Right renal cortex interstitium (tissue), 3 donors: ENCODE results near the gene CYP8B1. TPM values are rescaled to one million over a fixed set of nuclear protein-coding genes. Genes with fewer than 3 reads are reported as not detected.

Source experiments
- DNase-seq, 3 donors: peaks; one replicate each; pipeline ENCODE4 v3.0.0-alpha.2; 2013; ENCODE audit warnings: low read depth in 3 of 3, low spot score in 2 of 3
- polyA plus RNA-seq, 3 donors: library from polyadenylated mRNA; unstranded; fragments of 120-200 nt; gene quantifications; one replicate each; pipeline ENCODE4 v1.2.1, GENCODE V29; 2013; ENCODE audit not compliant: insufficient read length in 3 of 3

The CYP8B1 gene
- polyA plus RNA-seq, 3 donors: 0.67 to 0.87 (median 0.83) TPM

DNA sequence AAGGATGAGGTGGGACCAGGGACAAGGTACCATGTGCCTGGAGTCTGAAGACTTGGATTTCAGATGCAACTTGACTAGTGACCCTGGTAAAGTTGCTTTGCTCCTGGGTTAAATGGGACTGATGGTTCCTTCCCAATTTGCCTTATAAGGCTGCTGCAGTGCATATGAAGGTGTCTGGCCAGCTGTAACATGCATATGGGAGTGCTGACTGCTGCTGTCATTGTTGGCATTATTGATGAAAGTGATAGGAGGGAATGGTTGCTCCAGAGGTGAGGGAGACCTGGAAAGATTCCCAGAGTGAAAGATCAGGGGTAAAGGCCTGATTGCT, 20.5 kb downstream of the CYP8B1 start:
- no peak for DNase-seq

DNA sequence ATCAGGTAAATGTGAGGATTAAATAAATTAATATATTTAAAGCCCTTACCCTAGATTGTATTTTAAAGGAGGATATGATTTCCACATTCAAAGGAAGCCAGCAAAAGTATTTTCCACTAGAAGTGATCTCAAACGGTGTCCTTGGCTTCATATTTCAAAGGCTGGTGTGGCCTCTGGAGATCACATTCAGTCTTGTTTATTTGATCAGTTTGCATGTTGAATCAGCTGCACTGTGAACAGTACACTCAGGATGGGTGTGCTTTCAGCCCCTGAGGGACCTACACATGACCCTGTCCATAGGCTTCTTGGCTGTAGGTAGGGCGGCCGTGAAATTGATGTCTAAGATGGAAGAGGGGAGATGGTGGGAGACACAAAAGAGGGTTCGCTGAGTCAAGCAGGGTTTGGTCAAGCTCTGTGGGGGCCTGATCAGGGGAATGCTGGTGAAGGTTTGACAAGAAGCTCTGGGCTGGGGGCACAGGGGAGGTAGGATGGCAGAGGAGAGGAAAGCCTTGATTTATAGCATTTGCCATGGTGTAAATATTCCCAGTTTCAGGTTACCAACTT, 21.9 kb downstream of the CYP8B1 start:
- no peak for DNase-seq

DNA sequence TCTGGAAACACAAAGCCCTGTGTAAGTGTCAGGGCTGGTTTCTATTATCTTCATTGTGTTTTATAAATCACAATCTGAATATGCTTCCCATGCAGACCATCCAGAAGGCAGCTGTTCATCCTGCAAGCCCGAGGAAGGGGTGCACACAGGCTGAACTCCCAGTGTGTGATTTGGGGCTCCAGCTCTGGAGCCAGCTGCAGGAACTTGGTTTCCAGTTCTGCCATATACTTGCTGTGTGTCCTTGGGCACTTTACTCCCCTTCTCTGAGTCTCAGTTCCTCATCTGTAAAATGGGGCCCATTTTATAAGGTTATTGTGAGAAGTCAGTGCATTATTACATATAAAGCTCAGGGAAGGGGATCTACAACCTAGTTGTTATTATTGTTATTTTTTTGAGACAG, 22.6 kb downstream of the CYP8B1 start:
- DNase-seq: no peak

DNA sequence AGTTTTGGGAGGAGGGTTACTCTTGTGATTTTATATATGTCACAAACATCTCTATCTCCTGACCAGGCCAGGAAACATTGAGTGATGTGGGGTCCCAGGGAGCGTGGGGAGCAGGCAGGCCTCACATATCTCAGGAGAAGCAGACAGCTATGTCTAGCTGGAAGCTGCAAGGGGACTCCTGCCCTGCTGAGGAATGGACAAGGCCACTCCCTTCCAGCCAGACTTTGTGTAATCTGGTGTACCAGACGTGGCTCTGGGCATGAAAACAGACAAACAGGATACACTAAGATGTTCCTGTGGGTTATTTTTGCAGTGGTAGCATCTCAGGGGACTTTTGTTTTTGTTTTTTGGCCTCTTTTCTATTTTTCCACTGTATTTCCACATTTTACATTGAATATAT, 23.2 kb downstream of the CYP8B1 start:
- no peak for DNase-seq

DNA sequence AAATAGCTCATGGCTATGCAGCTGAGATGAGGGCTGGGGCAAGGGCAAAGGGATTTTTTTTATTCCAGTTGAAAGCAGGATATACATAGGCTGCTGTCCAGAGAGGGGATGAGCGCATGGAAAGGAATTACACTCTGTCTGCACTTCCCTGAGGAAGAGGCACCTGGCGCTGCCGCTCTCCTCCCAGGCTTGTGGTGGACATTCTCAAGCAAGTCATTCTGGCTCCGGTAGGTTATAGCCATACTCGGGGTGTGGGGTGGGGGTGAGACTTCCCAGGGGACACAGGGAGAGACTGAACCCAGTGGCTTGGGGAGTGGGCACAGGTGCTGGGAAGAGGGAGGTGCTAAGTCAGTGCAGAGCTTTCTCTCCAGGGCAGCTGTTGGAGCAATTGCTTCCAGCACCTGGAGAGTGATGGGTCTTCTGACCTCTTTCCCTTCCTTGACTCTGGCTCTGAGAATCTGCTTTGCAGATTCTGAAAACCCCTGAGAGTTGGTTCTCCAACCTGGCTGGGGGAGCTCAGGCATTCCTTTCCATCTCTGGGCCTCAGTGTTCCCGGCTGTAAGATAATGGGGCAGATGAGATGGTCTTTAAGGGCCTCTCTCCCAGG, 24.3 kb downstream of the CYP8B1 start:
- DNase-seq: no peak

DNA sequence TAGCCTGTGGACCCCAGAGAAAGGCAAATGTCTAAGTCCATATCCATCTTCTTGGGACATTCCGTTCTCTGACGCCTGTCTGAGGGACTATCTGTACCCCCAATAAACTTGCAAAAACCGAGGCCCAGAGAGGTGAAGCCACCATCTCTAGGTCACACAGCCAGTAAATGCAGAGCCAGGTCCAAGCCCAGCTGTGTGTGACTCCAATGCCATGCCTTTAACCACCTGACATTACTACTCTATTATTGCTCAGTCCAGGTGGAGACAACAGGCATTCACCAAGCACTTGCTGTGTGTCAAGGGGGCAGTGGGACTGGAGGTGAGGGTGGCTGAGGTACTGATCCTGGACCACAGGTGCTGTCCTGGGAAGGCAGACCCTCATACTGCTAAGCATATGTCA, 25.4 kb downstream of the CYP8B1 start:
- DNase-seq: no peak

DNA sequence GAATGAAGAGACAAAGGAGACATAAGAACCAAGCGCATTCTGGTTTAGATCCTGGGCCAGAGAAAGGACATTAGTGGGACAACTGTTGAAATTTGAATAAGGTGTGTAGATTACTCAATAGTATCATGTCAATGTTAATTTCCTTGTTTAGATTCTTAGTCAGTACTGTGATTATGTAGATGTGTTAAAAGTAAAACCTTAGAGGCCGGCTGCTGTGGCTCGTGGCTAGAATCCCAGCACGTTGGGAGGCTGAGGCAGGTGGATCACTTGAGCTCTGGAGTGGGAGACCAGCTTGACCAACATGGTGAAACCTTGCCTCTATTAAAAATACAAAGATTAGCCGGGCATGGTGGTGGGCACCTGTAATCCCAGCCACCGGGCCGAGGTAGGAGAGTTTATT, 26.7 kb downstream of the CYP8B1 start:
- no peak for DNase-seq

DNA sequence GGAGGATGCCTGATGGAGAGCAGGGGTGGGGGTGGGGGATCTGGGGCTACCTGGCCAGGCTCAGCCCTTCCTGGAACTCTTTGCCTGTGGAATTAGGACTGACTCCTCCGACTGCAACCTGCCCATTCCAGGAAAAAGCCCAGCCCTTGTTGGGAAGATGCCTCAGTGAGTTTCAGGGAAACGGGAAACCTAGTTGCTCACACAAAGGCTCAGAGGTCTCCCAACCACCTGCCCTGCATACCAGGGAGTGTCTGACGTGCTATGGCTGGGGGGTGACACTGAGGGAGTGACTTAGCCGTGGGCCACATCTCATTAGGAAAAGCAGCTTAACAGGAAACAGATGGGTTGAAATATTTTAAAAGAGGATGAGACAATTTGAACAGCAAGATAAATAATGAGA, 27.9 kb downstream of the CYP8B1 start:
- no peak for DNase-seq

DNA sequence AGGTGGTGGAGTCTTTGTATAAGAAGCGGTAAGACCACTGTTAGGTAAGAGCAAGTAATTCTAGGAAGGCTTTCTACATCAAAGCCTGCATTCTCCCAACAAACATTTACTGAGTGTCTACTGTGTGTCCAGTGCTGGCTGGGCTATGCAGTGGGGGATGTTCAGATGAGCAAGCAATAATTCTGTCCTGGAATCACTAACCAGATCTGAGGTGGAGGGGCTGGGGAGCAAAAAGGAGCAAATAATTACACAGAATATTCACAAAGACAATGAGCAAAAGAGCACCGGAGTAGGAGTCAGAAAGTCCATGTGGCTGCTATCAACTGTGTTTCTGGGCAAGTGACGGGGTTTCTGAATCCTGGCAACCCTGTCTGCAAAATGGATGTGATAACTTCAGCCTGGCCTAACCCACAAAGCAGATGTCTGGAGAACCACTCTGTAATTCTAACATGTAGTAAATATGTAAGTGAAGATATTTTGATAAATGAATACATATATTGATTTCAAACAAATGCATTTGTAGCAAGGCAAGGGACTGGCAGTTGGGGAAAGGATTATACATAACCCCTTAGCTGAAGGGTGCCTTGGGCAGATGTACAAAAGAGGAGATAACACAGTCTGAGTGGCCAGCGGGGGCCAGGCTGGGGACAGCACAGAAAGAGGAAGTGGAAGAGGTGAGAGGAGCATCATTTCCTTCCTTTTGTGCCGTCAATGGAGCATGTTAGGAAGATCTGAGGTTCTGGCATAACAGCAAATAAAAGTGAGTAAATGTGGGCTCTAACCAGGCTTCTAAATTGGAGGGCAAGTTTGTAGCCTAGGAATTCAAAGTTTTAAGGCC, 28.8 kb downstream of the CYP8B1 start:
- DNase-seq: no peak

DNA sequence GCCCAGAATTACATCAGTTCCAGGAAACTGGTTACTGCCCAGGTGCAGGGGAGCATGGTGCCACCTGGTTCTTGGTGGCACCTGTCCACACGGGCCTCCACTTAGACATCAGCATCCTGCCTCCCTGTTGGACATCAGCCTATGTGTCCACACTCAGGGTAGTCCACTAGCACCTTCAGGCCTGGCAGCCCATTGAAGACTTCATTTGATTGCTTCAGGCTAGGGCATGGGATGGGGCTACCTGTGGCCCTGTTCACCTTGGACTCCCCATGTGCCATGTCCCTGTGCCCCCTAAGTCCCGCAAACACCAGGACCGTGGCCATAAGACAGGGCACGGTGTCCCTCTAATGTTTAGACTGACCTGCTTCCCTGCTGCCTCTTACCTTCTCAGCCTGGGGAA, 30.9 kb downstream of the CYP8B1 start:
- DNase-seq: no peak

DNA sequence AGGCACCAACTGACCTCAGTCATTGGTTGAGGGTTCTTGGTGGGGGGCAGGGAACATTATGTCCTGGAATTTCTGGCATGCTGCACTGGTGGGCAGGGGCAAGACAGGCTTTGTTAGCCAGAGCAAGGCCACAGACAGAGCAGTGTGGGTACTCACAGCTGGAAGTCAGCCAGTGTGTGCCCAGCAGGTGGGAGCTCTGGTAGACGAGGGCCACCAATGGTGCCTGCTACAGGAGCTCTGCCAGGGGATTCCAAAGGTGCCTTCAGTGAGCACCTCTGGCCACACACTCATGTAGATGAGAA, 31.3 kb downstream of the CYP8B1 start:
- DNase-seq: no peak

DNA sequence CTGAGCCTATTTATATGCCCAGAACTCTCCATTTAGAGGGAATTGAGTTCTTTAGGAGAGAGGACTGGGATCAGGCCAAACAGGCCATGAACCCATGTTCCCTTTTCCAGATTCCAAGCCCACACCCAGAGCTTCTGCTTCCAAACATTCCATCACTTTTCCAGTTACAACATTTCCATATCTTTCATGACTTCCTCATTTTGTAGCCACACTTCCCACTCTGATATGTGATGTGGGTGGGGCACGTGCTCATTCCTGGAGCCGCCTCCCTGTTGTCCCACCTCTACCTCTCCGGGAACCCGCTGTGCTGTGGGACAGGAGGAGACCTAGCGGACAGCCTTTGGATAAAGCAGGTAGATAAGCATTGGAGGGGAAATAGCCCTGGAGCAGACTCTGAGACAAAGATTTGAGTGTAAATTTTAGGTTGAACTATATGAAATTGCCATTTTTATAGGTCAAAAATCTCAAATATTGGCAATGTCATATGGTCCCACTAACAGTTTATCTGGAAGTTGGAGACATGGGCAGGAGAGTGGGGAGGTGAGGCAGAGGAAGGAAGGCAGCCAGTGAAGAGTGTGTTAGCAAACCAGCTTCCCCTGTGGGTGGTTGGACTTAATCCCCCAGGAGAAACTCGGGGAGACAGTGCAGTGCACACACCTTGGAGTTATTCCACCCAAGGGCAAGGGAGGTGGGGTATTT, 31.8 kb downstream of the CYP8B1 start:
- no peak for DNase-seq

DNA sequence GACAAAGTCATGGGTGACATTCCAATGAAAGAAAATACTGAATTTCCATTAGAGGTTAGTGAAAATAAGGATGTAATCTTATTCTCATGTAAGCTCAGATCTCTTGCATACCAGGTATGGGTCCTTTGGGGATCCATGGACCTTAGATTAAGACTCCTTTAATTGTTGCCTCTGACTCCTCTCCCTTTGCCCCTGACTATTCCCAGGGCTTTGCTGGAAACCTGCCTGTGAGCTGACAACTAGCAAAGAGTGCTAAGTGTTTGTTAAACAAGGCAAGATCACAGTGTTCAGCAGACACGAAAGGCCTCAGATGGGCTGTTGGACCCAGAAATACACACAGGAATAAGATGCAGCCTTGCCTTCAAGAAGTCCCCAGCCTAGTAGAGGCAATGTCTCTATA, 34.3 kb downstream of the CYP8B1 start:
- DNase-seq: no peak

DNA sequence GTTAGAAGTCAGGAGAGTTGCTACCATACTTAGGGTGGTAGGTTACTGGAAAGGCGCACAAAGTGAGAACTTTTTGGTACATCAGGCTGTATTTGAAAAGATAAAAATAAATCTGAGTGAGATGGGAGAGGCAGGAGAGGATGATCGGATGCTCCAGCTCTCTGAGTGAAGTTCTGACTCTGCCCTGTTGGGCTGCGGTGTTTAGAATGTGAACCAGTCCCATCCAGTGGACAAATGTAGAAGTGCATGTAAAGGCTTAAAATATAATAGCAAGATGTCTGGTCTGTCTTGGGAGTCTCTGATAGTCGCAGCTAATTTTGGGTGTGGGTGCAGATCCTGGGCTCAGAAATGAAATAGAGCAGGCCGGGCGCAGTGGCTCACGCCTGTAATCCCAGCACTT, 36.1 kb downstream of the CYP8B1 start:
- DNase-seq: no peak

DNA sequence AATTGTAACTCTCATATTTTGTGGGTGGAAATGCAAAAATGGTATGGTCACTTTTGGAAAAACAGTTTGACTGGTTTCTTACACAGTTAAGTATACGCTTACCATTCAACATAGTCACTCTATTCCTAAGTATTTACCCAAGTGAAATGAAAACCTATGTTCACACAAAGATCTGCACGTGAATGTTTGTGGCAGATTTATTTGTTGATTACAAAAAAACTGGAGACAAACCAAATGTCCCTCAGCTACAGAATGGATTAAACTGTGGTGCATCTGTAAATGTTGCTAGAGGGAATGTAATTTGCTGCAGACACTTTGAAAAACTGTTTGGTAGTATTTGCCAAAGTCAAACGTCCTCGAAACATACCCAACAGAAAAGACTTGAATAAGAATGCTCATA, 37.1 kb downstream of the CYP8B1 start:
- DNase-seq: no peak

DNA sequence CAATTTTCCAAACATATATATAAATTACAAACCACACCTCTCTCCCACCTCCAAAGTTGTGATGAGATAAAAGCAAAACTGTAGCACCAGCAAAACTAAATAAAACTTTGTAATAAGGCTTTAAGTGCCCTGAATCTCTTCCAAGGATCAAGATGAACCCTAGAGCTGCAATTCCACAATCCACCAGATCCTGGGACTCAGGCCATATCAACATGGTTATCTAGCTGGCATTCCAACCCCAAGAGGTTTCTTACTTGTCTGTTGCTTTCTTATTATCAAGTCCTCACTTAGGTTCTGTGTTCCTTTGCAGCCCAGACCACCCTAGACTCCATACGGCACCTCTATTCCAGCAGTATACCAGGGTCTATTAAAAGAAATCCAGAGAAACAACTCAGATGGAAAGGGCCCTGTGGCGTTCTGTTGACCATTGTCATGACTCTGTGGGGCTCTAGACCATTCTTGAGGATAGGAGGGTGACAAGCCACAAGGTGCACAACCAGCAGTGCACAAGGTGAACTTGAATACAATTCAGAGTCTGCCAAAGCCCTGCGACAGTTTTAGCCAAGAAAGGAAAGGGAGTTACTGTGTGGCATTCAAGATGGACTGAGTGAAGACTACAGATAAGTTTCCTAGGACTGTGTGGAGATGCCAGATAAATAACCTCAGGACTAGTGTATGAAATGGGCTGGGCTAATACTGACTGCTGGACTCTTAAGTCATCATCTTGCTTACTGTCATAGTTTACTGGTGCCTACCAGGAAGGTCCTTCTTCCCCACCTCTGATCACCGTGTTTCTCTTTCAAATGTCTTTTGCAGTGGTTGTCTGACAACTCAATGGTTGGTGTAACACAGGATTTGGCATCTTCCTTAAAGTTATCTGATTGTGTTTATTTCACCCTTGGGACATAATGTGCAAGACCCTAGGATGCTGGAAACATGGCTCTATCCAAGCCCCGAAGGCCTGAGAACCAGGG, 39.2 kb downstream of the CYP8B1 start:
- no peak for DNase-seq

DNA sequence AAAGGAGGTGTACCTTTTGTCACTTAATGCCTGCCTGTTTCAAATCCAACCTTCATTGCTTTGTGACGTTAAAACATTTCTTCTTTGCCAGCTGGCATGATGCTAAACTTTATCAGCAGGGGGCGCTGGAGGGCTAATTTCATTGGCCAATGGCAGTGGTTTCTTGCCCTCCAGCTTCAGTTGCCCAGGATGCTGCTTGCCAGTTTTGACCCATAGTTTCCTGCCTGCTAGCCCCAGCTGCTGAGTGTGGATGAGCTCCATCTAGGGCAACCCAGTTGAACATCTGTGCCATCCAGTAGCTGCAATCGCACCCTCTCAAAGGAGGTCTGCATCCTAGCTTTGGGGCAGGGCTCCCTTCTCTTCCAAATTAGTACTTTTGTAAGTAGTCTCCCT, 44.4 kb downstream of the CYP8B1 start:
- DNase-seq: peak in 1 of 3 donors; percentile 48

DNA sequence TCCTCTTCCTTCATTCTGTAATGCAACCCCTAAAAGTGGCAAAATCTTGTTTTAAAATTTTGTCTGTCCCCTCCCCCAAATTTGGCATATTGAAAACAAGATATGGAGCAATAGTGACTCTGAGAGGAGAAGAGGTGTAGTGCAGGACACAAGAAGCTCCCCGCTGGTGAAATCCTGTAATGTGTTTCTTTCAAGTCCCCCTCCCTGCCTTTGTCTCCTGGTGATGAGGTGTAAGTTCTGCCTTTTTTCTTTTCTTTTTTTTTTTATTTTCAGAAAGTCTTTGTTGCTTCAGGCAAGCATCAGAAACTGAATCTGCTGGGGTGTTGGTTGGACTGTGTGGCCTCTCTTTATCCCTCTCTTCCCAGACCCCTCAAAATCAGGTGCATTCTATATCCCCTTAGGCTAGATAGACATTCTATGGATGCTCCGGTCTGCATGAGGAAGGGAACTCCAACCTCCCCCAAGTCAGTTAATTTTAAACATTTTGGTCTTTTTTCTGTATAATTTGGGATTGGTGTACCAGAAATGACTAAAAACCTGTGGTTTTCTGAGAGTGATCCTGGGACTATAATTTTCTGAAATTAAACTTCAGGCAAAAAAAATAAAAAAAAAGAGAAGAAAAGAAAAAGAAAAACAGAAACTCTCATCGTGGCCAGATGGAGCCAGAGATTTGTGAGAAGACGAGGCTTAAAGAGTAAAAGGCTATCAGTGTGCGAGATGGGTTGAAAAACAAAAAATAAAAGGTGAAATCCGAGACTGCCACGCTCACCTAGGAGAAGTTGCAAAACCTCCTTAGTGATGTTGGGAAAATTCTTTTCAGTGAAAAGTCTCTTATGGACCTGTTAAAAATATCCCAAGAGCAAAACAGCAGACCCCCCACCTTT, 45.0 kb downstream of the CYP8B1 start:
- DNase-seq: no peak

DNA sequence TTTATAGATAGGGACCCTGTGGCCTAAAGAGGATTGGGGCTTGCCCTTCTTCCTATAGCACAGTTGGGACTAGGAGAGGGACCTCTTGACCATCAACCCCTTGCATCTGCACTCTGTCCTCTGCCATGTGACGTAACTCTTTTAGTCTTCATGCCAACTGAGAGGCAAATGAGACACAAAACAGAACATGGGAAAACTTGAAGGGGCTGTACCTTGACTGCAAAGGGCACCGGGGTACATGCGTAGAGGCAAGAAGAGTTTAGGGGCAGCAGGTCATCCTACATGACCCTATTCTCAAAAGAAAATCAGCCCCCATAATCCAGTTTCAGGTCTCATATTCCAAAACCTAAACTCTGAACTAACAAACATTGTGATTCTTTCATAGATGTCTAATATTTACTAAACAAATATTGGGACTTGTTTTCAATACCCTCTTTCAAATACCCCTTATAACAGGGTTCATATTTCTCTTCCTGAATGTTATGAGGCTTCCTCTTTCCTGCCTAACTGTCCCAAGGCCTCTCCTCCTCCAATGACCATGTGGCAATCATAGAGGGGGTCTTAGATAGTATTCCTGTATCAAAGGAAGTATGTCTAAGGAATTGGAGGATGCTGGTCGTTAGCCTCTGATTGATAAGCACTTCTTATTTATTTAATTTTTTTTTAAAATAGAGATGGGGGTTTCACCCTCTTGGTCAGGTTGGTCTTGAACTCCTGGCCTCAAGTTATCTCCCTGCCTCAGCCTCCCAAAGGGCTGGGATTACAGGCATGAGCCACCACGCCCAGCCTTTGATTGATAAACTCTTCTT, 45.8 kb downstream of the CYP8B1 start:
- DNase-seq: no peak
